Prostate gland (tissue), 2 donors: Measurements from ENCODE around the gene SLC4A2. TPM values are rescaled to one million over a fixed set of nuclear protein-coding genes. Genes with fewer than 3 reads are reported as not detected.

ENCODE experiments used
- DNase-seq: peaks from one replicate; pipeline ENCODE4 v3.0.0-alpha.2; 2019; ENCODE audit warnings: low spot score
- H3K27ac ChIP-seq, 2 donors: fragments of 200-600 bp; sonication (generic); 2 replicates each; pipeline ENCODE4 v1.5.1; 2017 to 2019
- H3K27me3 ChIP-seq: fragments of 200-600 bp; sonication (generic); replicated peaks from 2 replicates; pipeline ENCODE4 v1.5.1; 2019; ENCODE audit not compliant: insufficient read depth
- H3K36me3 ChIP-seq, 2 donors: fragments of 200-600 bp; sonication (generic); 1 replicate in 1 of 2; 2 replicates in 1 of 2; pipeline versions ENCODE4 v1.5.1 to v1.8.1; 2017 to 2019
- H3K4me1 ChIP-seq: fragments of 200-600 bp; sonication (generic); replicated peaks from 2 replicates; pipeline ENCODE4 v1.5.1; 2019
- H3K4me3 ChIP-seq, 2 donors: fragments of 200-600 bp; sonication (generic); 2 replicates each; pipeline ENCODE4 v1.5.1; 2017 to 2019
- H3K9me3 ChIP-seq: fragments of 200-600 bp; sonication (generic); 2 replicates; pipeline ENCODE4 v1.5.1; 2017
- CTCF ChIP-seq, 4 experiments: fragments of 200-600 bp in 2 of 4; fragments of 450-650 bp in 2 of 4; sonication (generic) in 2 of 4; IDR thresholded peaks; 1 replicate in 3 of 4; 2 replicates in 1 of 4; pipeline ENCODE4 v1.5.1; 2016 to 2019; ENCODE audit warnings: antibody characterized with exemption in 4 of 4, mild to moderate bottlenecking in 2 of 4, moderate library complexity in 2 of 4
- POLR2A ChIP-seq: fragments of 450-650 bp; IDR thresholded peaks from one replicate; pipeline ENCODE4 v1.6.1; 2016; ENCODE audit warnings: antibody characterized with exemption, mild to moderate bottlenecking
- POLR2AphosphoS5 ChIP-seq: sonication (generic); formaldehyde crosslinking; IDR thresholded peaks from one replicate; pipeline ENCODE4 v1.6.1; 2017; ENCODE audit warnings: antibody characterized with exemption
- WGBS: methylation state at CpG from one replicate; pipeline ENCODE4 v1.1.5; 2018; 5-methylcytosine and 5-hydroxymethylcytosine counted together
- intact Hi-C: fragments of 100-400 bp; cut with DNase I; formaldehyde crosslinking; loops from one replicate; pipeline ENCODE4 v1.14.2; 2022
- total RNA-seq, 2 donors: library from RNA; depleted of rRNA; stranded (reverse); fragments of >200 nt; gene quantifications; one replicate each; pipeline ENCODE4 v1.1.0, GENCODE V29; 2016

SLC4A2 gene
- total RNA-seq, 2 donors from 2014 or later: 77.1 to 141 TPM

GRCh38 chr7:151031011-151031410 is 28.4 kb upstream of the SLC4A2 start:
- TF ChIP-seq POLR2AphosphoS5 (peak; percentile 60), POLR2A (no peak), CTCF (IDR thresholded peaks at IDR 0.05) (no peak)
- no peak overlapping the region for H3K4me3 ChIP-seq
- no peaks in the 10 kb centered on the region for H3K36me3 ChIP-seq
- H3K27ac ChIP-seq: peak overlapping the region in 1 of 2 donors; percentile 46
- H3K9me3 ChIP-seq: no peaks in the 10 kb centered on the region
- DNase-seq: no peak
- WGBS: 67% methylated on average over 4 of the region's 4 CpGs
- peaks cover 9% of the 10 kb centered on the region for H3K4me1 ChIP-seq
- H3K27me3 ChIP-seq: no peaks in the 10 kb centered on the region
- intact Hi-C loops: no loop called here

GRCh38 chr7:151032936-151033863 is 26.2 kb upstream of the SLC4A2 start:
- intact Hi-C loops: no loop called here
- no peaks in the 10 kb centered on the region for H3K9me3 ChIP-seq
- peaks cover 0 to 10% of the 10 kb centered on the region in 2 donors for H3K36me3 ChIP-seq
- H3K27ac ChIP-seq: no peak overlapping the region
- H3K4me3 ChIP-seq: no peak overlapping the region
- peaks cover 5% of the 10 kb centered on the region for H3K4me1 ChIP-seq
- no peak for TF ChIP-seq CTCF (IDR thresholded peaks at IDR 0.05)
- TF ChIP-seq POLR2A: no peak
- no peaks in the 10 kb centered on the region for H3K27me3 ChIP-seq
- WGBS: 87% methylated on average over 17 of the region's 17 CpGs
- no peak for DNase-seq

GRCh38 chr7:151033864-151034249 is 25.5 kb upstream of the SLC4A2 start:
- intact Hi-C loops: no loop called here
- TF ChIP-seq POLR2AphosphoS5 (no peak), CTCF (IDR thresholded peaks at IDR 0.05) (no peak), POLR2A (no peak)
- Histone ChIP-seq H3K27ac (no peak overlapping the region), H3K27me3 (no peaks in the 10 kb centered on the region), H3K9me3 (no peaks in the 10 kb centered on the region), H3K4me3 (no peak overlapping the region), H3K4me1 (peaks cover 4% of the 10 kb centered on the region), H3K36me3 (peaks cover 0 to 10% of the 10 kb centered on the region in 2 donors)
- DNase-seq: no peak
- 90% methylated on average over 5 of the region's 5 CpGs for WGBS

GRCh38 chr7:151034312-151035025 is 24.9 kb upstream of the SLC4A2 start:
- no peaks in the 10 kb centered on the region for H3K27me3 ChIP-seq
- intact Hi-C loops: no loop called here
- H3K9me3 ChIP-seq: no peaks in the 10 kb centered on the region
- no peak overlapping the region for H3K4me3 ChIP-seq
- peaks cover 0 to 10% of the 10 kb centered on the region in 2 donors for H3K36me3 ChIP-seq
- WGBS: 92% methylated on average over 21 of the region's 21 CpGs
- no peak for DNase-seq
- no peaks in the 10 kb centered on the region for H3K4me1 ChIP-seq
- no peak for TF ChIP-seq CTCF (IDR thresholded peaks at IDR 0.05)
- no peak for TF ChIP-seq POLR2A
- no peak for TF ChIP-seq POLR2AphosphoS5
- H3K27ac ChIP-seq: no peak overlapping the region
